ENCODE data around the gene INTS12.
"Not testable (repeated sequence)": the region's sequence is repeated elsewhere in the genome, so short reads cannot be mapped to it uniquely, and the experiment has no call there.

Gene INTS12, protein sequence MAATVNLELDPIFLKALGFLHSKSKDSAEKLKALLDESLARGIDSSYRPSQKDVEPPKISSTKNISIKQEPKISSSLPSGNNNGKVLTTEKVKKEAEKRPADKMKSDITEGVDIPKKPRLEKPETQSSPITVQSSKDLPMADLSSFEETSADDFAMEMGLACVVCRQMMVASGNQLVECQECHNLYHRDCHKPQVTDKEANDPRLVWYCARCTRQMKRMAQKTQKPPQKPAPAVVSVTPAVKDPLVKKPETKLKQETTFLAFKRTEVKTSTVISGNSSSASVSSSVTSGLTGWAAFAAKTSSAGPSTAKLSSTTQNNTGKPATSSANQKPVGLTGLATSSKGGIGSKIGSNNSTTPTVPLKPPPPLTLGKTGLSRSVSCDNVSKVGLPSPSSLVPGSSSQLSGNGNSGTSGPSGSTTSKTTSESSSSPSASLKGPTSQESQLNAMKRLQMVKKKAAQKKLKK

DNA sequence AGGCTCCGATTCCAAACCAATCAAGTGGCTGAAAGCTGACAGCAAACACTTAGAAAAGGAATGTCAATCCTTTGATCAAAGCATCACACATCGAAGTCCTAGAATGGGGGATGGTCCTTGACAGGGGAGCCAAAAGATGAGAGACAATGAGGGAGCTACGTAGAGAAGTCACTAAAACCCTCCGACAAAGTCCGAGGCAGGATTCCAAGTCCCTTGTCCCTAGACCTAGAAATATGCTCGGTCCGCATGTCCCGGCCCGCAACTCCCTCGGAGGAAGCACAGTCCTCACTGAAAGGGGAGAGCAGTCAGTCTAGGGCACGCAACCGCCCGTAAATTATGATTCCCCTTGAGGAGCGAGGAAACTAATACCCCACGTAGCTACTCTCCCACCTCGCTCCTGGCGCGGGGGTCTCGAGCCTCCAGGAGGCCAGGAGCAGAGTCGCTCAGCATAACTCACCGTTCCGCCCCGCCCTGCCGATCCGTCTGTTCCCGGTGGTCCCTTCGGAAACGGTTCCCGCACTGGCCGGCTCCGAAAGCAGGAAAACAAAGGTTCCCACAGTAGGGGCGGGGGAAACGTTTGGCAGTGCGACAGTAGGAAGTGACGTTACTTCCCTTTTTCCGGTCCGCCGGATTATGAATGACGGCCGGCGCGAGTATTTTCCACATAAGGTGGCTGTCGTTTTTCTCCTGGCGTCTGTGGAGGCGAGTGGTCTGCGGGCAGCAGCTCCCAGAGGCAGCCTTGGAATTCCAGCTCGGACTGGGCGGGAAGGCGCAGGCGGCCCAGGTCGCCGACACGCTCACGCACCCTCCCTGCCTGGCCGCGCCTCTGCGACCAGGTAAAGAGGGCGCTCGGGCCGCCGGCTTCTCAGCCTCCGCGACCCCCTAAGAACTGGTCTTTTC is at the start of gene INTS12, which contains the start of gene GSTCD:
Gene INTS12, minus strand, starts transcription at position 509 of the 900 bp plus-strand sequence. CDS start 8,684 bp downstream, outside the sequence.
Gene GSTCD, plus strand, starts transcription at position 604 of the 900 bp plus-strand sequence. CDS start 8,830 bp downstream, outside the sequence.
- peak; percentile 89 for DNase-seq

- DNase-seq, result no peak
Observed at GRCh38 chr4:105755375-105755774, 46.9 kb upstream of the INTS12 start.

GRCh38 chr4:105753361-105753760 is 44.9 kb upstream of the INTS12 start:
- DNase-seq, result no peak

DNA sequence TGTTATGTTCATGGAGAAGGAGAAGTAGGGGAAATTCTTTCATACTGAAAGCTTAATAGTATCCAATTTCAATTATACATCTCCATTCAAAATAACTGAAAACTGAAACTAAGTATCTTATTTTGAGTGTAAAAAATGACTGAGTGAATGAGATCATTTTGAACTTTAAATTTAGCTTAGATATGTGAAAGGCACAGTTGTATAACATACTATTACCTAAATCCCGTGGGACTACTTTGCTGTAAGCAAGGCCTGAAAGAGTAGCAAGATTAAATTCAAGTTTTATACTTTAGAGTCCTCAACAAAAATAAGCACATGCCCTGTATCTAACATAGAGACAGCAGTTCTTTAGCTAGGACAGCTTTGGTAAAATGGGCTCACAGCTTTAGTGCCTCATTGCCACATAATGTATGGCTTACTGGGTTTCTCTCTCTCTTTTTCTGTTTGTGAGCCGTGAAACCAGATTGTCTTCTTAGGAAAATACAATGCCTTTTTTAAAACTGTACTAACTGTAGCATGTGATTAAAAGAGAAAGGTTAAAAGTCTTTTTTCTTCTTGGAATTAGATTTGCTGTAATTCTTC is 43.3 kb upstream of the INTS12 start:
- no peak for DNase-seq

- no peak for DNase-seq
Observed at GRCh38 chr4:105748222-105748621, 39.7 kb upstream of the INTS12 start.

- DNase-seq, result no peak
Observed at GRCh38 chr4:105741548-105741947, 33.1 kb upstream of the INTS12 start.

- not testable (repeated sequence) for DNase-seq
Observed at GRCh38 chr4:105735217-105735616, 26.7 kb upstream of the INTS12 start.

GRCh38 chr4:105729895-105730294 is 21.4 kb upstream of the INTS12 start:
- not testable (repeated sequence) for DNase-seq

GRCh38 chr4:105725623-105726022 is 17.1 kb upstream of the INTS12 start:
- no peak for DNase-seq

DNA sequence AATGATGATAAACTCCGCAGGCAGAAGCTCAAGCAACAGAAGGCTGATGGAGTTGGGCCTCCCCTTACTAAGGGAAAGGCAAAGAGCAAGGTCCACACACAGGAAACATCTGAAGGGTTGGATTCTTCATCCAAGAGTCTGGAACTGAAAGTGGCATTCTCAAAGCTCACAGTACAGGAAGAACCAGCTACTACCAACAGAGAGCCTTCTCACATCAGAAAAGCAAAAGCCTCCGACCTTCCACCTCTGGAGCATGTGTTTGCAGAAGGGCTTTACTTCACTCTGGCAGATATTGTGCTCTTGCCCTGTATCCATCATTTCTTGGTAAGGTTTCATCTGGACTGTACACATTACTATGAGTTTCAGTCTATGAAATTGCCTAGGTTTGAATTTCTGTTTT is 10.7 kb upstream of the INTS12 start:
- DNase-seq, result no peak

DNA sequence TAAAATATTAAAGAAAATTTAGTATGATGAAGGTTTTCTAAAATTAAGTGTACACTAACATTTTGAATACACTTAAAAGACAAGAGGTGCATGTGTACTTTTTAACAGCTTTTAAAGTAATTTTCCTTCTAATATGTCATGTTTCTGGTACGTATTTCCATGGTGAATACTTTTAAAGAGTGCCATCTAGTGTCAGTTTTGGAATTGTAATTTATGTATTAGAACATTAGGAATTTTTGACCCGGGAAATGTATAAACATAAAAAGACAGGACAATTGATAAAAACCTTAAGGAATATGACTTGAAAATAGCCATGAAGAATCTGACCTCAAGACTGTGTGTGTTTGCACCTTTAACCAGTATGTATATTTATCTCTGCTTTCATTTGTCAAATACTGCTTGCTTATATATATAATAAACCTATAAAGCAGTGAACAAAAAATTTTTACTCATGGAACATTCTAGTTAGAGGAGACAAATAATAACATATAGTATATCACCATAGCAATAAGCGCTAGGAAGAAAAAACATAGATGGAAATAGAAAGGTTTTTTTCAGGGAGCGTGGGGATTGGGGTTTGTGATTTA is 7.3 kb upstream of the INTS12 start:
- DNase-seq, result no peak

DNA sequence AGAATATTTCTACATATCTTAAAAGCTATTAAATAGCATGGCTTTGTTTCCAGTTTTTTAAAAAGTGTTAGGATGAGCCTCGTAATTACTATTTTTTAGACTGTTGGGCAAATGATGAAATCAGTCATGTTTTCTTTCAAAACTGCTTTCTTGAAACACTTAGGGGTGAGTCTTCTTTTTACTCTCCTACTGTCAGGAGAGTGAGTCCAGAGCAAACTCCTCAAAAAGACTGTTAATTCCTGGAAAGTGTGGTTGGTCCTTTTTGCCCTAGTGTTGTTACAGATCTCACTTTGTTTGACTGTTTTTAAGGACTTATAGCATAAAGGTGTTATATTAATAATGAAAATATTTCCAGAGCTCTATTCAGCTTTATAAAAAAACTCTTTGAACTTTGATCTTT is 6.4 kb upstream of the INTS12 start:
- no peak for DNase-seq

GRCh38 chr4:105714071-105714521 is 5.6 kb upstream of the INTS12 start:
- no peak for DNase-seq

- no peak for DNase-seq
Observed at GRCh38 chr4:105712766-105713165, 4.3 kb upstream of the INTS12 start.

- DNase-seq, result no peak
Observed at GRCh38 chr4:105710678-105711077, 2.2 kb upstream of the INTS12 start.

DNA sequence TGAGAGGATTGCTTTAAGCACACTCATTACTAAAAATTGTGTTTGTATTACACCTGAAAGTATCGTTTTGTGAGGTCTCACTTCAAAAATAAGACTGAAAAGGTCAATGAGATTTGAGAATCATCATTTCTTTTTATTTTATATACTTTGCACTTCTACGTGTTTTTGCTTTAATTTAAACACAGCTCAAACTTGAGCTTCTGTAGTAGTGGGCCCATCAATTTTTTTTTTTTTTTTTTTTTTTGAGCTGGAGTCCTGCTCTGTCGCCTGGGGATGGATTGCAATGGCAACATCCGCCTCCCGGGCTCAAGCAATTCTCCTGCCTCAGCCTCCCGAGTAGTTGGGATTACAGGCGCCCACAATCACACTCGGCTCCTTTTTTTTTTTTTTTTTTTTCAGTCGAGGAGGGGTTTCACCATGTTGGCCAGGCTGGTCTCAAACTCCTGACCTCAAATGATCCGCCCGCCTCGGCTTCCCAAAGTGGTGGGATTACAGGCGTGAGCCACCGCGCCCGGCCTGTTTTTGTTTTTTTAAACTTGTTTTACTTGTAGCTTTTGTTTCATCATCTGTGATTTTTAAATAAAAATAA is 1.6 kb upstream of the INTS12 start:
- no peak for DNase-seq

- no peak for DNase-seq
Observed at GRCh38 chr4:105709081-105709450, 577 bp upstream of the INTS12 start.

DNA sequence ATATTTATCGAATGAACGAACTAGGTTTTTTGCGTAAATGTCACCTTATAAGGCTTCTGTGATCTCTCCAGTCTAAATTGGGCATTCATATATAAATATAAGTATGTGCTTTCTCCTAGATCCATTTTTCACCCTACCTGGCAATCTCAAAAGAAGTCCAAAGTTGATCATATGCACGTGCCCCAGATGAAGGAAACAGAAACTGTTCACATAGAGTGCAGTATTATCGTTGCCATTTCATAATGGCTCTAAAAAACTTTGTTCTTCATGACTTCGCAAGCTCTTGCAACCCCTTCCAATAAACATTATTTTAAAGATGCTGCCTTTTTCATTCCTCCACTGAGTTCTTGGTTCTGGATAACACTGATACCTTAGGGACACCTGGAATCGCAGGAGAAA is 708 bp downstream of the INTS12 start:
- DNase-seq, result no peak

DNA sequence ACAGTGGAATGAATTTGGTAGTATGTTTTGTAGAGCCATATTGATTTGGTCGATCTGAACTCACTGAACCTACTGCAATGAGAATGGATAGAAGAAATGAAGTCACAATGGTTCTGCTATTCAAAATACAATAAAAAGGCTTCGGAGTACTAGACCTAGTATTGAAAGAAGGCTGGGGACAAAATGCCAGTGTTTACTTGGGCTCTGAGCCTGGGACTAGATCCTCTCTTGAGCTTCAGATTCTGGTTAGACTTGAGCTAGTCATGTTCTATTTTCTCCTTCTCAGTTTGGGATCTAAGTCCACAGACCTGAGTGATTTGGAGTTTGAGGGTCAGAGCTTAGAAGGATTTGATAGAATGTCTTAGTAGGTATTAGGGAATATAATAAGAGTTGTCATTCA is 9.9 kb downstream of the INTS12 start:
- no peak for DNase-seq

- not testable (repeated sequence) for DNase-seq
Observed at GRCh38 chr4:105695832-105696231, 12.7 kb downstream of the INTS12 start.

DNA sequence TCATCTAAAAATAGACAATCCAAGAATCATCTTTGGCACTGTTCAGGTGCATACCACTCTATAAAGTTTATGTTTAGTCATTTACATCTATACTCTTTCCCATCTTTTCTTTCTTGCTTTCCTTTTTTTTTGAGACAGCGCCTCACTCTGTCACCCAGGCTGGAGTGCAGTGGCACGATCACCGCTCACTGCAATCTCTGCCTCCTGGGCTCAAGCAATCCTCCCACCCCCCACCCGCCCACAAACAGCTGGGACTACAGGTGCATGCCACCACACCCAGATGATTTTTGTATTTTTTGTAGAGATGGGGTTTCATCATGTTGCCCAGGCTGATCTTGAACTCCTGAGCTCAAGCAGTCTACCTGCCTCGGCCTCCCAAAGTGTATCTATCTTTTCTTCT is 13.7 kb downstream of the INTS12 start:
- DNase-seq, result not testable (repeated sequence)

- DNase-seq, result no peak
Observed at GRCh38 chr4:105686571-105686970, 21.9 kb downstream of the INTS12 start.

Data from activated naive CD4-positive, alpha-beta T cell treated with Interleukin-2 at 50 U/mL for 16 hours (primary cell).